Calu3 (cell line): Measurements from ENCODE around the gene CHD9. TPM values are rescaled to one million over a fixed set of nuclear protein-coding genes. Genes with fewer than 3 reads are reported as not detected.

Experiments
- BruUV-seq: library from RNA; stranded (reverse); fragments of 400-500 nt; replicated peaks from 2 replicates; lab custom pipeline; 2021; lab: Mats Ljungman, UMichigan
- CTCF ChIA-PET: fragments of 300-600 bp; sonication (Branson Sonifier 250); formaldehyde crosslinking; loops from one replicate; lab custom pipeline; 2022; ENCODE audit warnings: antibody characterized with exemption; lab: Charles Lee
- DNase-seq: peaks from one replicate; pipeline ENCODE4 v3.0.0; 2022
- H3K27ac Mint-ChIP-seq: one replicate; pipeline ENCODE4 v1.8.0; 2022; ENCODE audit warnings: mixed read lengths; ENCODE audit not compliant: unreplicated experiment
- H3K27me3 Mint-ChIP-seq: one replicate; pipeline ENCODE4 v1.8.0; 2022; ENCODE audit warnings: mixed read lengths; ENCODE audit not compliant: unreplicated experiment
- H3K36me3 Mint-ChIP-seq: one replicate; pipeline ENCODE4 v1.8.0; 2022; ENCODE audit warnings: mild to moderate bottlenecking, moderate library complexity, mixed read lengths; ENCODE audit not compliant: insufficient read depth, unreplicated experiment
- H3K4me1 Mint-ChIP-seq: one replicate; pipeline ENCODE4 v1.8.0; 2022; ENCODE audit warnings: mild to moderate bottlenecking, low read depth, mixed read lengths; ENCODE audit not compliant: unreplicated experiment
- H3K4me3 Mint-ChIP-seq: one replicate; pipeline ENCODE4 v1.8.0; 2022; ENCODE audit warnings: mild to moderate bottlenecking, low read depth, moderate library complexity, mixed read lengths; ENCODE audit not compliant: unreplicated experiment
- H3K9me3 Mint-ChIP-seq: one replicate; pipeline ENCODE4 v1.8.0; 2022; ENCODE audit warnings: low read depth, mixed read lengths; ENCODE audit not compliant: unreplicated experiment
- intact Hi-C: fragments of 100-400 bp; cut with micrococcal nuclease; formaldehyde crosslinking; loops from one replicate; pipeline ENCODE4 v1.10.0; 2022; ENCODE audit not compliant: unreplicated experiment
- total RNA-seq: library from RNA; stranded (reverse); gene quantifications from 2 replicates; pipeline ENCODE4 v1.2.3, GENCODE V29; 2022
- TF ChIP-seq, protein P1 (sequence below): fragments of 200-600 bp; IDR thresholded peaks from one replicate; pipeline ENCODE4 v1.8.0; 2022; ENCODE audit warnings: antibody characterized with exemption; ENCODE audit not compliant: unreplicated experiment

The CHD9 gene
- total RNA-seq, 1 experiment from 2014 or later: 69.5 TPM

DNA sequence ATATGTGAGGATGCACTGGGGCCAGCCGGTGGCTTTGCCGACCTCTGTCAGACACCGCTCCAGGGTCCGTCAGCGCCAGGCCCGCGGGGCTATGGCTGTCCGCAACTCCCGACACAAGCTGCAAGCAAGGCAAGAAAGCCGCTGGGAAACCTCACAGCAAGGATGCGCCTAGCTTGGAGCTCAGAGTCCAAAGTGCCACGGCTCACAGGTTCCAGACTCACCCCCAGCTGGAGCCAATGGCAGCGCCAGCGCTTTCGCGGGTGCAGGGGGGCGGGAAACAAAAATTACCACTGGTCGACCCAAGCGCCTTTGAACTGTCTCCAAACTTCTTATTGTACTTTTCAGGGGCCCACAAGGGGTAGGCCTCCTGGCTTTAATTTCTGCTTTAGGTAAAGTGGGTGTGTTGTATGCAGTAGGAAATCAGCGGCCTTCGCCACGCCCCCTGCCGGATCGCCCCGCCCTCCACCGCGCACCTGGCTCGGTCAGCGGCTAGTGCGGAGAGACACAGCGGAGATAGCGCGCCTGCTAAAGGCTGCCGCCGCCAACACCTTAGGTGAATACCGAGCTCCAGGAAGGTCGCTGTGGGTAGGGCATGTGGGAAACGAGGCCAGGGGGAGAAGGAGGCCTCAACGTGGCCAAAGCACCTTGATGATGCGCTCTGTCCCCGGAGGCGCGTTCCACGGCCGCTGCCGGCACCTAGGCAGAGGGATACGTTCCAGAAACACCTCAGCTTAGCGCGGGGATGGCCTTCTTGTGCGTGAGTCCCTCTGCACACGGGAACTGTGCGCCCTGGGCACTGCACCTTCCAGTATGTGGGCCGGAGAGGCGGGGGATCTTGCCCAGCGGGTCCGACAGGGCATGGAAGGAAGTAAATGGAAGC lies 318.4 kb downstream of the CHD9 start:
- intact Hi-C loops: no loop called here
- H3K36me3 Mint-ChIP-seq: peaks cover 12% of the 10 kb centered on the region
- no peak overlapping the region for H3K4me3 Mint-ChIP-seq
- DNase-seq: peak; percentile 93
- CTCF ChIA-PET: interaction anchor here (1.3 kb wide), 1 partner anchor 42 kb away, joined by 3 read pairs; no protein-coding TSS in a partner anchor
- H3K27ac Mint-ChIP-seq: peak overlapping the region; percentile 50
- no peaks in the 10 kb centered on the region for H3K9me3 Mint-ChIP-seq
- no TSS peak for BruUV-seq
- no peaks in the 10 kb centered on the region for H3K27me3 Mint-ChIP-seq
- TF ChIP-seq, protein P1, sequence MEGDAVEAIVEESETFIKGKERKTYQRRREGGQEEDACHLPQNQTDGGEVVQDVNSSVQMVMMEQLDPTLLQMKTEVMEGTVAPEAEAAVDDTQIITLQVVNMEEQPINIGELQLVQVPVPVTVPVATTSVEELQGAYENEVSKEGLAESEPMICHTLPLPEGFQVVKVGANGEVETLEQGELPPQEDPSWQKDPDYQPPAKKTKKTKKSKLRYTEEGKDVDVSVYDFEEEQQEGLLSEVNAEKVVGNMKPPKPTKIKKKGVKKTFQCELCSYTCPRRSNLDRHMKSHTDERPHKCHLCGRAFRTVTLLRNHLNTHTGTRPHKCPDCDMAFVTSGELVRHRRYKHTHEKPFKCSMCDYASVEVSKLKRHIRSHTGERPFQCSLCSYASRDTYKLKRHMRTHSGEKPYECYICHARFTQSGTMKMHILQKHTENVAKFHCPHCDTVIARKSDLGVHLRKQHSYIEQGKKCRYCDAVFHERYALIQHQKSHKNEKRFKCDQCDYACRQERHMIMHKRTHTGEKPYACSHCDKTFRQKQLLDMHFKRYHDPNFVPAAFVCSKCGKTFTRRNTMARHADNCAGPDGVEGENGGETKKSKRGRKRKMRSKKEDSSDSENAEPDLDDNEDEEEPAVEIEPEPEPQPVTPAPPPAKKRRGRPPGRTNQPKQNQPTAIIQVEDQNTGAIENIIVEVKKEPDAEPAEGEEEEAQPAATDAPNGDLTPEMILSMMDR: no peak
- H3K4me1 Mint-ChIP-seq: peaks cover 18% of the 10 kb centered on the region

DNA sequence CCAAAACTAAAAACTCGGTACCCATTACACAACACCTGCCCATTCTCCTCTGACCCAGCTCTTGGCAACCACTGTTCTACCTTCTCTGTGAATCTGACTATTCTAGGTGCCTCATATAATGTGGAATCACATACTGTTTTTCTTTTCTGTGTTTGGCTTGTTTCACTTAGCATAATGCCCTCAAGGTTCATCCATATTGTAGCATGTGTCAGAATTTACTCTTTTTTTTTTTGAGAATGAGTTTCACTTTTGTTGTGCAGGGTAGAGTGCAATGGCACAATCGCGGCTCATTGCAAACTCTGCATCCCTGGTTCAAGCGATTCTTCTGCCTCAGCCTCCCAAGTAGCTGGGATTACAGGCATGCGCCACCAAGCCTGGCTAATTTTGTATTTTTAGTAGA lies 320.0 kb downstream of the CHD9 start:
- intact Hi-C loops: loop anchor here (2.0 kb wide), 1 partner anchor 40 kb away; no protein-coding TSS in a partner anchor
- Mint-ChIP-seq H3K4me3 (no peak overlapping the region), H3K27ac (no peak overlapping the region), H3K36me3 (peaks cover 12% of the 10 kb centered on the region), H3K4me1 (peaks cover 18% of the 10 kb centered on the region), H3K27me3 (no peaks in the 10 kb centered on the region), H3K9me3 (no peaks in the 10 kb centered on the region)
- BruUV-seq: TSS peak; percentile 34
- TF ChIP-seq, protein P1: no peak
- CTCF ChIA-PET: interaction anchor here (0.7 kb wide), 1 partner anchor 788 kb away, joined by 4 read pairs; no protein-coding TSS in a partner anchor
- DNase-seq: no peak

DNA sequence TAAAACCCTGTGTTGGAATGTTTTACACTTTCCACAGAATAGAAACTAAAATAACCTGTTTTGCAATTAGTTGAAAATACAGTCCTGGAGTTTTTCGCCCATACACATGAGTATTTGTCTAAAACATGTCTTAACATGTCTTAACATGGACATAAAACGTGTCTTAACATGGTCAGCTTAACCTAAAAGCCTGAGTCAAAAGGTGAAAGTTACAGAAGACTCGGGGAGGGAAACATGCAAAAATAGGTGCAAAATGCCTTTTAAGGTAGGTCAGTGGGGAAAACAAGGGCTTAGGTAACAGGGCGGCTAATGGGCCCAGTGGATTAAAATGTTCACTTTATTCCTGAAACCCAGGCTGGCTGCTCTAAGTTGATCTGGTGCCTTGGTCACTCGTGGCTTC lies 323.3 kb downstream of the CHD9 start:
- DNase-seq: no peak
- no peak overlapping the region for H3K27ac Mint-ChIP-seq
- H3K4me3 Mint-ChIP-seq: no peak overlapping the region
- CTCF ChIA-PET: interaction anchor here (0.6 to 0.7 kb wide), 2 partner anchors 10 to 970 kb away, joined by 3 to 4 read pairs; no protein-coding TSS in a partner anchor
- intact Hi-C loops: no loop called here
- peaks cover 18% of the 10 kb centered on the region for H3K4me1 Mint-ChIP-seq
- no TSS peak for BruUV-seq
- H3K36me3 Mint-ChIP-seq: peaks cover 8% of the 10 kb centered on the region
- TF ChIP-seq, protein P1: no peak
- no peaks in the 10 kb centered on the region for H3K27me3 Mint-ChIP-seq
- H3K9me3 Mint-ChIP-seq: no peaks in the 10 kb centered on the region

Other genes starting within 250 kb of the CHD9 start
- gene CHD9NB, start 2.1 kb upstream of the CHD9 start, total RNA-seq: 5.9 and 6.4 TPM in 2 replicates